Measurements from ENCODE around the gene GPR146.
A peak's percentile ranks its signal among the peaks of the same experiment; 100 is the strongest.

Gene GPR146

GRCh38 chr7:1076184-1077072 is 32.1 kb downstream of the GPR146 start:
- DNase-seq (ENCODE audit: low read depth) = no peak

- no peak for DNase-seq (ENCODE audit: low read depth)
Measured at GRCh38 chr7:1078519-1078918, 34.2 kb downstream of the GPR146 start.

- DNase-seq (ENCODE audit: low read depth) = no peak
Measured at GRCh38 chr7:1078985-1079384, 34.6 kb downstream of the GPR146 start.

- no peak for DNase-seq (ENCODE audit: low read depth)
Measured at GRCh38 chr7:1079546-1079945, 35.2 kb downstream of the GPR146 start.

GRCh38 chr7:1080252-1080920 is 36.0 kb downstream of the GPR146 start:
- DNase-seq (ENCODE audit: low read depth) = no peak

- no peak for DNase-seq (ENCODE audit: low read depth)
Measured at GRCh38 chr7:1080921-1081255, 36.5 kb downstream of the GPR146 start.

- DNase-seq (ENCODE audit: low read depth) = no peak
Measured at GRCh38 chr7:1081336-1081735, 37.0 kb downstream of the GPR146 start.

GRCh38 chr7:1081931-1082401 is 37.6 kb downstream of the GPR146 start:
- no peak for DNase-seq (ENCODE audit: low read depth)

GRCh38 chr7:1083729-1084657 is 39.6 kb downstream of the GPR146 start:
- DNase-seq (ENCODE audit: low read depth) = no peak

GRCh38 chr7:1085266-1085665 is 40.9 kb downstream of the GPR146 start:
- no peak for DNase-seq (ENCODE audit: low read depth)

- no peak for DNase-seq (ENCODE audit: low read depth)
Measured at GRCh38 chr7:1085910-1086421, 41.6 kb downstream of the GPR146 start.

- DNase-seq (ENCODE audit: low read depth) = peak; percentile 30
Measured at GRCh38 chr7:1086588-1087464, 42.5 kb downstream of the GPR146 start.

GRCh38 chr7:1087465-1087814 is 43.1 kb downstream of the GPR146 start:
- DNase-seq (ENCODE audit: low read depth) = peak; percentile 5

- DNase-seq (ENCODE audit: low read depth) = peak; percentile 49
Measured at GRCh38 chr7:1087952-1088920, 43.9 kb downstream of the GPR146 start, which contains the start of gene GPER1. Gene GPER1 (plus strand): TSS chr7:1088113. CDS start chr7:1091729, 3,616 bp downstream.

- no peak for DNase-seq (ENCODE audit: low read depth)
Measured at GRCh38 chr7:1090236-1090635, 45.9 kb downstream of the GPR146 start.

- no peak for DNase-seq (ENCODE audit: low read depth)
Measured at GRCh38 chr7:1090686-1091643, 46.6 kb downstream of the GPR146 start.

GRCh38 chr7:1091644-1092027 is 47.3 kb downstream of the GPR146 start:
- DNase-seq (ENCODE audit: low read depth) = no peak

- DNase-seq (ENCODE audit: low read depth) = no peak
Measured at GRCh38 chr7:1092161-1092632, 47.9 kb downstream of the GPR146 start.
